PC-9 (cell line): ENCODE results near the gene SLC27A1. TPM values are rescaled to one million over a fixed set of nuclear protein-coding genes. Genes with fewer than 3 reads are reported as not detected.
"Not testable (repeated sequence)": the region's sequence is repeated elsewhere in the genome, so short reads cannot be mapped to it uniquely, and the experiment has no call there.

Experiments used
- BruUV-seq: library from RNA; stranded (reverse); fragments of 400-500 nt; replicated peaks from 2 replicates; lab custom pipeline; 2021; lab: Mats Ljungman, UMichigan
- CTCF ChIA-PET: fragments of 300-600 bp; sonication (Branson Sonifier 250); formaldehyde crosslinking; loops from one replicate; lab custom pipeline; 2022; ENCODE audit warnings: antibody characterized with exemption; lab: Charles Lee
- POLR2A ChIA-PET: fragments of 300-600 bp; sonication (Branson Sonifier 250); formaldehyde crosslinking; loops from one replicate; lab custom pipeline; 2022; ENCODE audit warnings: antibody characterized with exemption; ENCODE audit not compliant: unreplicated experiment; lab: Charles Lee
- DNase-seq, 2 experiments: peaks; one replicate each; pipeline versions ENCODE4 v3.0.0 to v3.0.0-alpha.2; 2015 to 2022; ENCODE audit warnings: mixed read lengths in 1 of 2
- H2AFZ ChIP-seq: fragments of 200-600 bp; sonication (generic); 2 replicates; pipeline ENCODE4 v1.8.1; 2017; ENCODE audit warnings: antibody characterized with exemption
- H3F3A ChIP-seq: fragments of 200-600 bp; sonication (generic); 2 replicates; pipeline ENCODE4 v1.8.1; 2017; ENCODE audit warnings: antibody characterized with exemption, mild to moderate bottlenecking, low read depth; ENCODE audit not compliant: insufficient read depth
- H3K27ac ChIP-seq: fragments of 200-600 bp; sonication (generic); 2 replicates; pipeline ENCODE4 v1.6.1; 2016; ENCODE audit warnings: mixed run types
- H3K27me3 ChIP-seq: fragments of 200-600 bp; sonication (generic); 2 replicates; pipeline ENCODE4 v1.6.1; 2016; ENCODE audit warnings: low read depth, mixed run types; ENCODE audit not compliant: insufficient read depth
- H3K36me3 ChIP-seq: fragments of 200-600 bp; sonication (generic); 2 replicates; pipeline ENCODE4 v1.6.1; 2016; ENCODE audit warnings: low read depth, mixed run types
- H3K4me1 ChIP-seq: fragments of 200-600 bp; sonication (generic); replicated peaks from 2 replicates; pipeline ENCODE4 v1.6.1; 2016; ENCODE audit warnings: mixed run types; ENCODE audit not compliant: insufficient read depth
- H3K4me2 ChIP-seq: fragments of 200-600 bp; sonication (generic); 2 replicates; pipeline ENCODE4 v1.6.1; 2017; ENCODE audit warnings: mixed run types
- H3K4me3 ChIP-seq: fragments of 200-600 bp; sonication (generic); 2 replicates; pipeline ENCODE4 v1.6.1; 2016; ENCODE audit warnings: mixed run types
- H3K79me2 ChIP-seq: fragments of 200-600 bp; sonication (generic); 2 replicates; pipeline ENCODE4 v1.6.1; 2017; ENCODE audit warnings: low read depth, mixed run types
- H3K9me2 ChIP-seq: fragments of 200-600 bp; sonication (generic); 2 replicates; pipeline ENCODE4 v1.8.1; 2017; ENCODE audit warnings: mild to moderate bottlenecking; ENCODE audit not compliant: insufficient read depth
- H3K9me3 ChIP-seq: fragments of 200-600 bp; sonication (generic); 2 replicates; pipeline ENCODE4 v1.8.1; 2016; ENCODE audit warnings: low read depth; ENCODE audit not compliant: insufficient read depth
- H4K20me1 ChIP-seq: fragments of 200-600 bp; sonication (generic); 2 replicates; pipeline ENCODE4 v1.8.1; 2017; ENCODE audit not compliant: insufficient read depth
- EZH2 ChIP-seq: fragments of 200-600 bp; sonication (generic); IDR thresholded peaks from 2 replicates; pipeline ENCODE4 v1.8.0; 2017; ENCODE audit warnings: antibody characterized with exemption, low read depth
- intact Hi-C: fragments of 100-400 bp; cut with micrococcal nuclease; formaldehyde crosslinking; loops from one replicate; pipeline ENCODE4 v1.10.0; 2022; ENCODE audit not compliant: unreplicated experiment
- total RNA-seq: library from RNA; stranded (reverse); gene quantifications from 2 replicates; pipeline ENCODE4 v1.2.3, GENCODE V29; 2021
- TF ChIP-seq, protein P1 (sequence below): fragments of 200-600 bp; sonication (generic); conservative IDR thresholded peaks from 2 replicates; pipeline ENCODE4 v1.6.1; 2017; ENCODE audit warnings: mixed run types, antibody characterized with exemption, mild to moderate bottlenecking, moderate library complexity

The SLC27A1 gene
- total RNA-seq, 1 experiment from 2014 or later = 30.8 TPM

DNA sequence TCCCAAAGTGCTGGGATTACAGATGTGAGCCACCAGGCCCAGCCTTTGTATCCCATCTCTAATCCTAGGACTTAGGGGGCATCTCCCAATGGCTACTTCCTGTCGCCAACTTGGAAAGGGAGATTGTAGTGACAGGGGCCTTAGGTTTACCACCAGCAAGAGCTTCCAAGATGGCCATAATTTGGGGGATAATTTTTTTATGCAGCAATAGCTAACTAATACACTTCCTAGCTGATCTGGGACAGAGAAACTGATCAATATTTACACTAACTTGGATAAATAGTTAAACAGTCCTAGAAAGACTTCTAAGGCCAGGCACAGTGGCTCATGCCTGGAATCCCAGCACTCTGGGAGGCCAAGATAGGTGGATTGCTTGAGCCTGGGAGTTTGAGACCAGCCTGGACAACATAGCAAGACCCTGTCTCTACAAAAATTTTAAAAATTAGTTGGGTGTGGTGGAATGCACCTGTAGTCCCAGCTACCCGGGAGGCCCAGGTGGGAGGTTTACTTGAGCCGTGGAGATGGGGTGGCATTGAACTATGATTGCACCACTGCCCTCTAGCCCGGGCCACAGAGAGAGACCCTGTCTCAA, 79.8 kb downstream of the SLC27A1 start:
- H3K9me3 ChIP-seq = no peaks in the 10 kb centered on the region
- H3K4me3 ChIP-seq = no peak overlapping the region
- ChIA-PET POLR2A (no interaction called here), CTCF (no interaction called here)
- no peaks in the 10 kb centered on the region for H3K9me2 ChIP-seq
- intact Hi-C loops = loop anchor here (10.0 kb wide), 1 partner anchor 75 kb away; the partner anchor contains the start of gene SLC27A1
- H3K4me1 ChIP-seq = no peaks in the 10 kb centered on the region
- TF ChIP-seq, protein P1, sequence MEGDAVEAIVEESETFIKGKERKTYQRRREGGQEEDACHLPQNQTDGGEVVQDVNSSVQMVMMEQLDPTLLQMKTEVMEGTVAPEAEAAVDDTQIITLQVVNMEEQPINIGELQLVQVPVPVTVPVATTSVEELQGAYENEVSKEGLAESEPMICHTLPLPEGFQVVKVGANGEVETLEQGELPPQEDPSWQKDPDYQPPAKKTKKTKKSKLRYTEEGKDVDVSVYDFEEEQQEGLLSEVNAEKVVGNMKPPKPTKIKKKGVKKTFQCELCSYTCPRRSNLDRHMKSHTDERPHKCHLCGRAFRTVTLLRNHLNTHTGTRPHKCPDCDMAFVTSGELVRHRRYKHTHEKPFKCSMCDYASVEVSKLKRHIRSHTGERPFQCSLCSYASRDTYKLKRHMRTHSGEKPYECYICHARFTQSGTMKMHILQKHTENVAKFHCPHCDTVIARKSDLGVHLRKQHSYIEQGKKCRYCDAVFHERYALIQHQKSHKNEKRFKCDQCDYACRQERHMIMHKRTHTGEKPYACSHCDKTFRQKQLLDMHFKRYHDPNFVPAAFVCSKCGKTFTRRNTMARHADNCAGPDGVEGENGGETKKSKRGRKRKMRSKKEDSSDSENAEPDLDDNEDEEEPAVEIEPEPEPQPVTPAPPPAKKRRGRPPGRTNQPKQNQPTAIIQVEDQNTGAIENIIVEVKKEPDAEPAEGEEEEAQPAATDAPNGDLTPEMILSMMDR = no peak
- no peak for TF ChIP-seq EZH2
- BruUV-seq = no TSS peak
- no peak for DNase-seq
- H2AFZ ChIP-seq = no peak overlapping the region
- H3K36me3 ChIP-seq = no peaks in the 10 kb centered on the region
- H3K79me2 ChIP-seq = no peaks in the 10 kb centered on the region
- peaks cover 16% of the 10 kb centered on the region; the same call in 1 of the 2 replicates for H3F3A ChIP-seq
- no peak overlapping the region for H3K4me2 ChIP-seq
- H4K20me1 ChIP-seq = no peaks in the 10 kb centered on the region
- H3K27ac ChIP-seq = no peak overlapping the region
- H3K27me3 ChIP-seq = no peaks in the 10 kb centered on the region

DNA sequence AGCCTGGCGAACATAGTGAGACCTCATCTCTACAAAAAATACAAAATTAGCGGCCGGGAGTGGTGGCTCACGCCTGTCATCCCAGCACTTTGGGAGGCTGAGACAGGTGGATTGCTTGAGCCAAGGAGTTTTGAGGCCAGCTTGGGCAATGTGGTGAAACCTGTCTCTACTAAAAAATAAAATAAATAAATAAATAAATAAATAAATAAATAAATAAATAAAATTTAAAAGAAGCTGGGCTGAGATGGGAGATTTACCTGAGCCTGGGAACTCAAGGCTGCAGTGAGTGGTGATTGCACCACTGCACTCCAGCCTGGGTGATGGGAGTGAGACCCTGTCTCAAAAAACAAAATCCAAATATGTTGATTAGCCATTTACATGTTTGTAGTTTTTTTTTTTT, 82.4 kb downstream of the SLC27A1 start:
- H3K9me3 ChIP-seq, H3K4me1 ChIP-seq, H4K20me1 ChIP-seq, H3K36me3 ChIP-seq, POLR2A ChIA-PET, BruUV-seq, H3K4me2 ChIP-seq, H3K4me3 ChIP-seq, H3K27me3 ChIP-seq, H3K9me2 ChIP-seq, H2AFZ ChIP-seq, H3K27ac ChIP-seq, DNase-seq: not testable (repeated sequence)
- intact Hi-C loops = loop anchor here (10.0 kb wide), 1 partner anchor 78 kb away; the partner anchor contains the start of gene SLC27A1
- peaks cover 18% of the 10 kb centered on the region for H3K79me2 ChIP-seq
- CTCF ChIA-PET = interaction anchor here (0.6 to 1.3 kb wide), 4 partner anchors 11 to 219 kb away, joined by 4 to 7 read pairs (median 4); no protein-coding TSS in a partner anchor
- H3F3A ChIP-seq = peaks cover 19% of the 10 kb centered on the region; the same call in 1 of the 2 replicates

DNA sequence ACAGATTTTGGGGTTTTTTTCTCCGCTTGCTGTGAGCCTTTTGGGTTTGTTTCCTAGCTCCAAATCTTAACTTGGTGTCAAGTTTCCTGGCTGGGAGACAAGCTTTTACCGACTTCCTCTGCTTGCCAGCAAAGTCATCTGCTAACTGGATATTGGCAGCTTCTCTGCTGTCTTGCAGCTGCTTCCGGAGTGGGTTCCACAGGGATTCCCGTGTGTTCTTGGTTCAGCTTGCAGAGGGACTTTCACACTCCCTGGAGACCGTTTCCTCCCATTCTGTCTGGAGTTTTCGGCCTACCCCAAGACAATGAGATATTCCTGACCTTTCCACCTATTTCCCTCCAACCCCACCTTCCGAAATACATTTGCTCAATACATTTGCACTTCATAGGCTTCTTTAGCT, 82.9 kb downstream of the SLC27A1 start:
- POLR2A ChIA-PET = no interaction called here
- Histone ChIP-seq H2AFZ (no peak overlapping the region), H3K27ac (no peak overlapping the region), H3K36me3 (no peaks in the 10 kb centered on the region), H3K27me3 (no peaks in the 10 kb centered on the region), H3F3A (peaks cover 19% of the 10 kb centered on the region; the same call in 1 of the 2 replicates), H3K79me2 (peaks cover 18% of the 10 kb centered on the region), H3K4me3 (no peak overlapping the region), H4K20me1 (0 out of 2 replicates have a peak, but pooled peaks cover 5% of the 10 kb centered on the region), H3K9me3 (no peaks in the 10 kb centered on the region), H3K4me2 (no peak overlapping the region), H3K4me1 (peaks cover 7% of the 10 kb centered on the region), H3K9me2 (no peaks in the 10 kb centered on the region)
- TF ChIP-seq EZH2 = no peak
- TF ChIP-seq, protein P1 = no peak
- no peak for DNase-seq
- CTCF ChIA-PET = interaction anchor here (0.6 to 1.3 kb wide), 4 partner anchors 11 to 219 kb away, joined by 4 to 7 read pairs (median 6); no protein-coding TSS in a partner anchor
- no TSS peak for BruUV-seq
- intact Hi-C loops = loop anchor here (10.0 kb wide), 1 partner anchor 78 kb away; the partner anchor contains the start of gene SLC27A1
